ENCODE results near the gene UBE3B.
A peak's percentile ranks its signal among the peaks of the same experiment; 100 is the strongest.

UBE3B gene

DNA sequence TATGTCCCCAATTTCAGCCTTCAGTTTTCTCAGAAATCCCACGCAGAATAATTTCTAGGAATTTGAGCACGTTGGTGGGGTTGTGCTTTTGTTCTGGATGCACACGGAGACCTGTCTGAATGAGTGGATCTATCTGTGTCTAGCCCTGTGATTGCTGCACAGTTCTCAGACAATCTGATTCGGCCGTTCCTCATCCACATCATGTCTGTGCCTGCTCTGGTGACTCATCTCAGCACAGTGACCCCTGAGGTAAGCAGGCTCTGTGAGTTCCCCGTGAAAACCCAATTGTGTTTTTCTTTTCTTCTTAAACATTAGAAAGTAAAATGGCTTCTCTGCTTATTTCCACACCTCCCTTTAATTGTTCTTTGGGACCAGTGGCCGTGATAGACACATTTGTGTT is 20.2 kb downstream of the UBE3B start:
- DNase-seq = no peak

DNA sequence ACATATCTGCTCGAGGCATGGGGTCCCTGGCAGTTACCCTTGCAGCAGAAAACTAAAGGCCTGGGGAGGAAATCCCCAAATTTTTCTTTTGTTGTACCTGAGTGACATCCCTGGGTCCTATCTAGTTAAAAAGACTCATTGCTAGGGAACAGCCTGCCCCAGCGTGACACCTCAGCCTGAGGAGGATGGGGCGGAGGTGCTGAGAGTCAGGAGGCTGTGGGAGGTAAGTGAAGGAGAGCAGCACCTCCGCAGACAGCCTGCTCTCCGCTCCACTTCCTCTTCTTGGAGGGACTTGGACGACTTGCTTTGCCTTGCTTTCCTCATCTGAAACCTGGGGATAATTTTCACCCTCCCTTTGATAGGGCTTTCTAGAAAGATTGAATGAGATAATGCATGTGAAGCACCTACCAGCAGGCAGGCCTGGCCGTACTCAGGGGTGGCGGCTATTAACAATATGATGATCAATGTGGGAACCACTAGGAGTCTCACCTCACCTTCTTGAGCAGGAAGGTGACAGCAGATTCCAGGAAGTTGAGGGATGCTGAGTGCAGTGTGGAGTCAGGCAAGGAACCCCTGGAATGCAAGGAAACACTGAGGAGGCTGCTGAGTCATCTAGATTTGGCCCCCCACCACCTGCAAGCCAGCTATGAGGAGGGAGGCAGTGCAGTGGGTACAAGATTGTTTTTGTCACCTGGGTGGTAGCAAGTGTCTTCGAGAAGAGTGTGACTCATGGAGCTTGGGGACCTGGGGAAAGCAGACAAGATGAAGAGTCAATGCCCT is 23.2 kb downstream of the UBE3B start:
- DNase-seq = no peak

DNA sequence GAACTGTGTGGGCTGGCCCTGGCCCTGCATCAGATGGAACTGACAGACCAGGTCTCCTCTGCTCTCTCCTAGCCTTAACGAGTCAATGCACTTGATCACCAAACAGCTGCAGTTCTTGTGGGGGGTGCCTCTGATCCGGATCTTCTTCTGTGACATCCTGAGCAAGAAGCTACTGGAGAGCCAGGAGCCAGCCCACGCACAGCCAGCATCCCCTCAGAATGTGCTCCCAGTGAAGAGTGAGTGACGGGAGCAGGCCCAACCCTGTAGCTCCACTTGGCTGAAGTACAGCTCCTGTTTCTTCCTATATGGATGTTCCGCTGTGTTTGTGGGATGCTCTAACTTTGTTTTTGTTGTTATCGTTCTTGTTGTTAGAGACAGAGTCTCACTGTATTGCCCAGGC is 23.9 kb downstream of the UBE3B start:
- no peak for DNase-seq

DNA sequence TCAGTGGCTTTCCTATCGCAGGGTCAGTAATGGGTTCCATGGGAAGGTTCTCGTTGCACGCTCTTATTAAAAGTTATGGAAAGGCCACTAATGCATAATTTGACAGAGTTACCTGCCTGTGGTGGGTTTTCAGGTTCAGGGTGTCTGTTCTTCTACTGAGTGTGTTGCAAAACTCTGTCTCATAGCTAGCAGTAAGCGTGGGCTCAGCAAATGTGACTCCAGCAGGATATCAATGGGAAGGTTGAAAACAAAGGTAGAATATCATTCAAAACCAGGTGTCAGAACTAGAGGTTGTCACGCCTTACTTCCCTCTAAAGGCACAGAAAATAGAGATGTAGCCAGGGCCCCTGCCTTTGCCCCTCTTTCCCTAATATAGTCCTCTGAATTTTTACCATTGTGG is 24.9 kb downstream of the UBE3B start:
- DNase-seq = no peak

DNA sequence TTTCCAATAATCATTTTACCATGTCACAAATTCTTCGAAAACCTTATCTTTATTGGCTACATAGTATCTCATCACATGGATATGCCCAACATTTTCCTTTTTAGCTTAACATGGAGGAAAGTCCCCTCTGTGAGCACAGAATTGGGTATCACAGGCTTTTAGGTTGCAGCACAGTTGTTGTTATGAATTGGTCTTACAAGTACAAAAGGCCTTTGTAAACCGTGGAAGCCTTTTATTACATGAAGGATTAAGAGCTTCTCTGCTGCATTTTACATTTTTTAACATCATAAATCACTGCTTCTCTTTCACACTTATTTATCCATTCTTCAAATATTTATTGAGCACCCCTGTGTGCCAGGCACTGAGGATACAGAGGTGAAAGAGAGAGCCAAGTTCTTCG is 26.2 kb downstream of the UBE3B start:
- DNase-seq = no peak

DNA sequence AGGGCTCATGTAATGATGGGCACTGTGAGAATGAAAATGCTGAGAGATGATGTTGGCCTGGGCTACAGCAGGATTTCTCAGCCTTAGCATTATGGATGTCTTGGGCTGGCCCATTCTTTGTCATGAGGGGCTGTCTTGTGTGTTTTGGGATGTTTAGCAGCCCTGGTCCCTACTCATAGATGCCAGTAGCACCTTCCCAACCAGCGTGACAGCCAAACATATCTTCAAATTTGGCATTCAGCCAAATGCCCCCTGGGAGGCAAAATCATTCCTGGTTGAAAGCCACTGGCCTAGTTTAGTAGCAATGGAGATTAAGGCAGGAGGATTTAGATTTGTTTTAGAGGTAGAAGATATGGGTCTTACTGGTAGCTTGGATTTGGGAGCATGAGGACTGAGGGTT is 26.6 kb downstream of the UBE3B start:
- DNase-seq = no peak

DNA sequence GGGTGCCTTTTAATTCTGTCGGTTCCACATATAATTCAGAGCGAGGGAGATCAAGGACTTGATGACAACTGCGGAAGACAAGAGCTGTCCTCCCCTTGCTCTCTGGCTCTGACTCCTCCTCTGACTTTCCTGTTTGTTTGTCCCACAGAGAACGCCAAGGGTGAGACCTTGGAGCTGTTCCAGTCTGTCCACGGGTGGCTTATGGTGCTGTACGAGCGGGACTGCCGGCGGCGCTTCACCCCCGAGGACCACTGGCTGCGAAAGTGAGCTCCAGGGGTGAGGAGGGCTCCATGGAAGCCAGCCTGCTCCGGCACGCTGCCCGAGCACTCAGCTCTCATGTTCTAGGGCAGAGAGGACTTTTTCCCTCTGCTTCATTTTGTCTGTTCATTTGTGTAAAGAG is 32.8 kb downstream of the UBE3B start:
- DNase-seq = no peak

DNA sequence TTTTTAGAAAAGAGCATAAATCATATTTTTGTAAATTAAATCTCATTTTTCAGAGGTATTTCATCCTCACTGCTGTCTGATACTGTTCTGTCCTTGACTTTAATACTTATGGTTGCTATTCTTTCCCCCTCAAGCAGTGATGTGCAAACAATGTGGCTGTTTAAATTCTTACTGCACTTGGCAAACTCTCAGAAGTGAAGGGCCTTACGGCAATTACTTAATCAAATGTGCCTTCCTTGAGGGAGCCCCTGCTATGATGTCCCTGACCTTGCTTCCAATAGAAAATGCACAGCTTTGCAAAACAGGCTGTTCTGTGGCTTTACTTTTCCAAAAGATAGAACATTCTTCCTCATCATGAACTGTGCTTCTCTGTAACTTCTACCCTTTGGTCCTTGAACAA is 35.2 kb downstream of the UBE3B start:
- no peak for DNase-seq

DNA sequence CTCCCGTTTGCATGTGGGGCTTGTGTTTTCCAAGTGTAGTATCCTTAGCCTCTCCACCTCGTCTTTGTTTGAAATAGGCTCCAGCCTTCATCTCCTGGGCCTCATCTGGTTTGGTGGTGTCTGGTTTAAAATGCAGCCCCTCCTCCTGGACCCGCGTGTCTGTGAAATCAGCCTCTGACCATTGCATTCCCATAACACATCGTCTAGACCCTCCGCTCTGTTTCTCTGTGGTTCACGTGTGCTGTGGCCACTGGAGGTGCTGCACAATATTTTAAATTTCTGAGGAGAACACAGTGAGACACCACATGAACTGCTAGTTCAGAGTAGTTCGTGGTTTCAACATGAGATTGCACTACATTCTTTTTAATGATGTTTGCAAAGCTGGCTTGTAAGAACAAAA is 35.6 kb downstream of the UBE3B start:
- DNase-seq = no peak

DNA sequence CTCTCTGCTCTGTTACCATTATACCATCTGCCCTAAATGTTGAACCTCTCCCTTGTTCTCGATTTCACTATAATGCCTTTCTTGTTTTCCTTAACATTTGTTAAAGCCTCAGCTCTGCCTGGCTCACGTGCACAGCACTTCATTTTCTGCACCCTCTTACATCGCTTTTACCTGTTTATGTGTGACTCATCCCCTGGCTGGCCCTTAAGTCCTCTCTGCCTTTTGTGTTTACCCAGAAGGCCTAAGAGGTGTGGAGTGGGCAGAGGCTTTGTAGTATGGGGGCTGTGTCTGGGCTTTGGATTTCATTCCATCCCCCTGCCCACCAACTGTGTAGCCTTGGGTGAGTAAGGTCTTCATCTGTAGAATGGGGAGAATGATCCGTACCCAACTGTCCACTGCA is 36.5 kb downstream of the UBE3B start:
- DNase-seq = no peak

DNA sequence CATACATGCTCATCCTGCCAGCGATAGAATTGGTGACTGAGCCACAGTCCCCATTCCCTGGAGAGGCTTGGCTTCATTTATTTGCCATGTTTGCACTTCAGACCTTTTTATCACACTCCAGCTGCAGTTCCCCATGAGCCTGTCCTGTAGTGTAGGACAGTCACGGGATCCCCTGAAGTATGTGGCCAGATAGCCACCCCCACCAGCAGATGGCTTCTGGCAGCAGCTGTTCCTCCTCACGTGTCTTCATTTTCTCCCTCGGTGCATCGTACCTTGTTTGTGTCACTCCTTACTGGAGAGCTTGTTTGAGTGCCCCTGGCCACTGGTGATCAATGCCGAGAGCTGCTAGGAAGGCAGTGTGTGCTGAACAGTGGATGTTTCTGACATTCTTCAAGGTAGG is 40.2 kb downstream of the UBE3B start:
- no peak for DNase-seq

DNA sequence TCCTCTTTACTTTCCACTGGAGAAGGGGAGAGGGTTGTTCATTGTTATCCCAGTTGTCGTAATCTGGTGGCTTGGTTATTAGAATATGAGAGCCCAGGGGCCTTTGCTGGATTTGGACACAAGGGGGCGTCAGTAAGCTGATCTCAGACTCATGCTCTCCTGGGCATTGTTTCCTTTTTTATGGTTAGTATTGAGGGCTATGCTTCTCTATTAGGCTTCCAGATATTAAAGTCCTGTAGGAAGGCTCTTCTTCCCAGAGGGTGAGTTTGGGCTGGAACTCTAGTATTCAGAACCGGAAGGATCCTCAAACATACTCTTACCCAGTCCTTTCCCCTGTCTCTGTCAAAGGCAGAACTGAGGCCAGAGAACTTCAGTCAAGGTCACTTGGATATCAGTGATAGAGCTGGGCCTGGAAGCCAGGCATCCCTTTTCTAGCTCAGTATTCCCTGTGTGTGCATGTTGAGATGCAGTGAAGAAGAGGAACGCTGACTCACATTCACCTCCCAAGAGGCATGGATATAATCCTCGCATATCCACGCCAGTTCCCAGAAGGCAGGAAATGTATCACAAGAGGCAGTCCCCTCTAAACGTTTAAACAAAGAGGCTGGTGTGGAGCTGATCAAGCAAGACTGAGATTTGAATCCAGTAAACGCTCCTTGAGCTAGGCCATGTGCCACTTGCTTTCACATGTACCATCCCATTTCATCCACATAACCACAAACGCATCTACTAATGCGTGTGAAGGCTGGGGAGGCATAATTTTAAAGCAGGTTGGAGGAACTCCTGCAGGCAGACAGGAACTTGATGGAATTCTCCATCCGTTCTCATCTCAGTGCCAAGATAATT is 41.6 kb downstream of the UBE3B start:
- DNase-seq = peak; percentile 36

DNA sequence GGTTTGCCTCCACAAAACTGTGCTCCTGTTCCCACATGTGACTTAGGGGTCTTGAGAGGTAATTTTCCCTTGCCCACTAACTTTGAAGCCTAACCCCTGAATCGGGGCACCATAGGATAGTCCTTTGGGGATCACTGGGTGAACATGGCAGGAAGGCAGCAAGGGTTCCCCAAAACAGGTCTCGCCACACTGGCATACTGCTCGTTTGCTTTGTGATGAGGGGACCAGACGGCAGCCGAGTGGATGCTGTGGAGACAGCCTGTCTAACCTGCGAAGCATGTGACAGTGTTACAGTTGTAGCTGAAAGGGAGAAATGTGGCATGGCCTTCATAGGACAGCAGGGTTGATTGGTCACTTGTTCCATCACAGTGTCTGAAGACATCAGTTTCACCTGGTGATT is 42.4 kb downstream of the UBE3B start:
- no peak for DNase-seq

DNA sequence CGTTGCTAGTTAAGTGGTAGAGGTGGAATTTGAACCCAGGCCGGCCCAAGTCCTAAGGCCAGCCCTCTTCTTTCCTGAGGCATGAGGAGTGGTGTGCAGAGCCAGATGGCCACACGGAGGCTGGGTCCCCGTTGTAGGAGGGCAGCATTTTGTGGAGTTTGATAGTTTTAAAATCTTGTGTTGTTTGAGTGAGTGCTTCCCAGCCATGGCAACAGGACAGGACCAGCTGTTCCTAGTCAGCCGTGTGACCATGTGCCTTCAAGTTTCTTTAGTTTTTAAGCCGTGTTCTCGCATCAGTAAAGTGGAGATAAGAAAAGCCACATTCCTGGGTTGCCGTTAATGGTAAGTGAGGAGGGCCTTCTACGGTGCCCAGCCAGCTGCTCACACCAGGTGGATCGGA is 44.4 kb downstream of the UBE3B start:
- DNase-seq = no peak

DNA sequence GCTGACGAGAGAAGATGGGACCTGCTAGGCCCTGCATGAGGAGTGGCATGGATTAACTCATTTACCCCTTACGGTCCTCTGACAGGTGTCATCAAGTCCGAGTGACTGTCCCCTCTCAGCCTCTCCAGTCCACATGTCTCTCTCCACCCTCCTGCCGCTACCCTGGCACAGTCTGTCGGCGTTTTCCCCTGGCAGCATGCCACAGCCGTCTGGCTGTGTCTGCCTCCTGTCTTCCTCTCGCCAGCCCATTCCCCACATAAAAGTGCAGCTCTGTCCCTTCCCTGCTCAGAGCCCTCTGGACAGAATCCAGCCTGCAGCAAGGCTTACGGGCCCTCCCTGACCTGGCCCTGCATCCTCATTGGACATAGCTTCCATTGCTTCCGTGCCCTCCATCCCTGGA is 45.6 kb downstream of the UBE3B start:
- DNase-seq = peak; percentile 74

DNA sequence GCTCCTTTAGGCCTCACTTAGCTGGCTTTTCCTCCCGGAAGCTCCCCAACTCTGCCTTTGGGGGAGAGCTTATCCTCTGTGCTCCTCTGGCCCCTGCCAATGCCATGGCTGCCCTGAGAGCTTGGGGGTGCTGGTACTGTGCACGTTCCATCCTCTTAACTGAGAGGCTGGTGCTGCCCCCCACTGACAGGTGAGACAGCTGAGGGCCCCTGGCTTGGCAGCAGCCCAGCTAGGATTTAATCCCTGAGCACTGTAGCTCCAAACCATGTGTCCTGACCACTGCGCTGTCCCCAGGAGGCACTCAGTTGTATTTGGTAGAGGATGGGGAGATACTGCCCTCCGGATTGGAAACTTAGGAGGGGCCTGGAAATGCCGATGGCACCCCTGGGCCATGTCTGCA is 46.1 kb downstream of the UBE3B start:
- no peak for DNase-seq

DNA sequence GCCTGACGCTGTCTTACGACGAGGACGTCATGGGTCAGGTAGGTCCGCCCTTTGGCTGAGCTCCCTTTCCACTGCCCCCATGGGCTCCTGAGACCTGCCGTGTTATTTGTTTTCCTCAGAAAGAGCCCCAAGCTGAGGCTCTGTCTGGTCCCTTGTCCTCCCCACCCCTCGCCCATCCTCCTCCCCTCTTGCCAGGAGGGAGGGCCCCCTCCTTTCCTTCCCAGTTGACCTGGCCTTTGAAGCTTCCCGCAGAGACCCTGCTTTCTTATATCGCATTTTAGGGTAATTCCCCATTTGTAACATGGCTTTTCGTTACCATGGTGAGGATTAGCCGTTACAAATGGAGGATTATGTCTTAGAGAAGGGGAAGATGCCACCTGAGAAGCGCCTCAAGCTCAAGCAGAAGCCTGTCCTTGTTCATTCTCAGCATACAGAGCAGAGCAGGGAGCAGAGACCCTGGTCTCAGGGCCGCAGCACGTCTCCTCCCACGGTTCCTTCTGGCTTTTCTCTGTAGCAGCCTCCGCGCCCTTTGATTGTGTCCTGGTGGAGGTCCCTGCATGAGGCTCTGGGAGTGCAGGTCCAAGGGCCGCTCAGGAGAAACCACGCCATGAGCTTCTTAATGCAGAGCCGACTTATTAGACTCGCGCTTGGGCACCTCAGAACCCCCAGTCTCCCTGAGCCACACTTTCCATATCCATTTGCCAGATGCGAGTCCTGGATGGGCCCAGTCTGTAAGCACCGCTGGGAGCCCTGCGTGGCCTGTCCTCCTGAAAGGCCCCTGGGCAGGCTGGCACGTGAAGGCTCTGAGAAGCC is 47.2 kb downstream of the UBE3B start:
- no peak for DNase-seq

DNA sequence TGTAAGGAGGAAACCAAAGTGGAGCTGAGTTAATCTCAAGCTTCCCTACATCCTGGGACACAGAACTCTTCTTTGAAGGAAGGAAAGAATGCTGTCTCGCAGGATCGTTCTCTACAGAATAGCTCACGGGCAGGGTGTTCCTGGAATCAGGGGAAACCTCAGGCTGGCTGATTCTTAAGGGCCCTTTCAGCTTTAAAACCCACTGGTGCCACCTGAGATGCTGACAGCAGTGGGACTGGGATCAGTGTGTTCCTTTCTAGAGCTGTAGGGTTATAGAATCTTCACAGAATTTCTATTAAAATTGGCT is 47.8 kb downstream of the UBE3B start:
- DNase-seq = no peak

DNA sequence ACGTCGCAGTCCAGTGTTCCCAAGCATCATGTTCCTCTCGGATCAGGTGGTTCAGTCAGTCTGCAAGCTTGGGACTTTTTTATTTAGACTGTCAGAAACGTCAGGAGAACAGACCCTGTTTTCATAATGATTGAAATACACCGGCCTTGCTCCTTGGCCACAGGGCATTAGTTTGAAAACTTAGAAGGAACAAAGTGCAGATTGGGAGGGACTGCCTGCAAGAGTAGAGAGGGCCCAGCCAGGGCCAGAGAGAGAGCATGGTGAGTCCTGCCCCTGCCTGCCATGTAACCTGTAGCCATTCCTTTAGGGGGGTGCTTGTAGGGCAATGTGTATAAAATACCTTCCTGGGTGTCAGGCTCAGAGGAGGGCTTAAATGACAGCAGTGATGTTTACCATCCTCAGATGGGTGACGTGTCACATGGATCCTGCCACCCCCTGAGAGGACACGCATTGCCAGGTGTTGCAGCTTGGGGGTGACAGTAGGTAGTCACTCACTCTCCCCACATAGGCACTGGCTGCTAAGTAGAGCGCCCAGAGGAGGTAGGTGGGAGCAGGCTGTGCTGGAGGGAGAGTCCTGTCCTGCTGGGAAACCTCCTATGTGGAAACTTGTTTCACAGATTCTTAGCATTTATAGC is 50.2 kb downstream of the UBE3B start:
- no peak for DNase-seq

DNA sequence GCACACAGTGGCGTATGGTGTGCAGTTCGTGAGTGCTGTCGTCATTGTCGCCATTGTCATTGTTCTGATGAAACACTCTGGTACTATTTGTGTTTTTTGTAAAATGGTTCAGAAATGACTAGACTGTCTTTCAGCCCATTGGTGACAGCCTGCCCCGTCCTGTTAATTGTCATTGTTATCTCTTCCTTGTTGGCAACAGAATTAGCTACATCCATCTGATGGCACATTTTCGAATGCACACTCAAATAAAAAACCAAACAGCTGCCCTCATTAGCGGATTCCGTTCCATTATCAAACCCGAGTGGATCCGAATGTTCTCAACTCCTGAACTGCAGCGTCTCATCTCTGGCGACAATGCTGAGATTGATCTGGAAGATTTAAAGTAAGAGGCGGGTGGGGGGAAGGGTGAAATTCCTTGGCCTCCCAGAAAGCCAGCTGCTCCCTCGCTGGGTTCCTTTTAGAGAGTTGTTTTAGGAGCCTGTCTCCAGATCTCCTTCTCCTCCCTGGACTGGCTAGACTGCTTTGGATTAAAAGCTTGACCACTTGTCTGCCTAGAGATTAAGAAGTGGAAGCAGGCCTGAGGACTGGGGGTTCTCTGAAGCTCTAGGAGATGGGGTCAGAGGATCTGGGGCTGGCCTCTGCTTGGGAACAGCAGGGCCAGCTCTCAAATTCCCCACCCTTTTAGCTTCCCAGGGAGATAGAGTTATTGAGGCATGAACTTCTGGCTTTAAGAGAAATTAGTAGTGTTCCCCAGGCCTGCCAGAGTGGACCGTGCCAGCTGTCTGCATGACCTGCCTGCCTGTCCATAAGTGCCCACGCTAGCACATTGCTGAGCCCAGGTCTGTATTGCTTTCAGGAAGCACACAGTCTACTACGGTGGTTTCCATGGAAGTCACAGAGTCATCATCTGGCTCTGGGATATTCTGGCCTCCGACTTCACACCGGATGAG is 52.5 kb downstream of the UBE3B start:
- peak; percentile 30 for DNase-seq

DNA sequence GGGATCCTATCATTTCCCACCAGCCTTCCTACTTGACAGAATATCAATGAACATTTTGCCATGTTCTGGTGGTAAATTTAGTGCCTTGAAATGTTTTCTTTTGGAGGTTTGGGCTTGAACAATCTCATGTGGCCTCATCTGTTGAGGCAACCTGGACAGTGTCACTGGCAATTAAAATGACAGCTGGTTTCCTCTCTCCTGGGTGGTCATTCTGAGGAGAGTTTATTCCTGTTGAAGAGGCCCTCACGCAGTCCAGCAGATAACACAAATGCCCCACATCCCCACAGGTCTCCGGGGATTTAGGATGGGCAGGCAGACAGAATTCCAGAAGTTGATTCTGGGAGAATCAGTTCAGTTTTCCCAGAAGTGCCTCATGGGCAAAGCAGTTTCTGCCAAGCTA is 54.0 kb downstream of the UBE3B start:
- no peak for DNase-seq
